HG03520 (cell line): ENCODE measurements around the gene DENND5A.
"Not testable (repeated sequence)": the region's sequence is repeated elsewhere in the genome, so short reads cannot be mapped to it uniquely, and the experiment has no call there.

Experiments
- ATAC-seq: cut with Tn5 transposase; IDR thresholded peaks from one replicate; pipeline ENCODE4 v1.9.1; 2021; ENCODE audit warnings: mild to moderate bottlenecking, moderate library complexity; ENCODE audit not compliant: unreplicated experiment

DENND5A gene

DNA sequence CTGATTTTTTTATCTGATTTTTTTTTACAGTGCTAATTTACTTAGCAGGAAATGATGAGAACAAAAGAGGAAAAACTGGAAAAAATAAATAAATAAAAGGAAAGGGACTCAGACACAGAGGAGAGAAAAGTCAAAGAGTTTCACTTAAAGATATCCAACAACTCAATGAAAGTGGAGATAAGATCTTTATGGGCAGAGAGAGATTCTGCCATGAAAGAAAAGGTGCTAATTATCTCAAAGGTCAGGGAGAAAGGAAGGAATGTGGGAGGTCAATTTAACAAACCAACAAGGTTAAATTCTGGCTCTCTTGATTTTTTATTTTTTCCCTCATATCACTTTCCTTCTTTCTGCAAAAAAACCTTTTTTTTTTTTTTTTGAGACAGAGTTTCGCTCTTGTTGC lies 86.0 kb downstream of the DENND5A start:
- ATAC-seq = no peak

GRCh38 chr11:9178716-9179115 lies 86.4 kb downstream of the DENND5A start:
- no peak for ATAC-seq

GRCh38 chr11:9177438-9178091 lies 87.6 kb downstream of the DENND5A start:
- ATAC-seq = no peak

- ATAC-seq = no peak
Measured at GRCh38 chr11:9176550-9176949, 88.6 kb downstream of the DENND5A start.

GRCh38 chr11:9176136-9176535 lies 89.0 kb downstream of the DENND5A start:
- ATAC-seq = no peak

GRCh38 chr11:9172389-9172788 lies 92.8 kb downstream of the DENND5A start:
- ATAC-seq = no peak

DNA sequence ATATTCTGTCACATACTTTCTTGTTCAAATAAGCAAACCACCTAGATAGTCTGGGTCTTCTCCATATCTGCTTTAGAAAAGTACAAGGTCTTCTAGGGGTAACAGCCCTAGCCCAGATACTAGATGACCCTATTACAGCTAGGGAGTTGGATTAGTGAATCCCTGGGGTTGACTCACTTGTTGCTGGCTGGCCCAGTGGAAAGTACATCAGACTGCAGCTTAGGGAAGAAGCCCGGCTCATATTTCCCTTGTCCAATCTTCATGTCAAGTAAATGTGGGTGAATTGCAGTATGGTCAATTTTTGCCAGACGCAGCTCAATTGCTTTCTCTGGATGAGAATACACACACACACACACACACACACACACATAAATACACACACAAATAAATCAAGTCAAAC lies 94.7 kb downstream of the DENND5A start:
- ATAC-seq = no peak

GRCh38 chr11:9169595-9170295 lies 95.4 kb downstream of the DENND5A start:
- ATAC-seq = no peak

DNA sequence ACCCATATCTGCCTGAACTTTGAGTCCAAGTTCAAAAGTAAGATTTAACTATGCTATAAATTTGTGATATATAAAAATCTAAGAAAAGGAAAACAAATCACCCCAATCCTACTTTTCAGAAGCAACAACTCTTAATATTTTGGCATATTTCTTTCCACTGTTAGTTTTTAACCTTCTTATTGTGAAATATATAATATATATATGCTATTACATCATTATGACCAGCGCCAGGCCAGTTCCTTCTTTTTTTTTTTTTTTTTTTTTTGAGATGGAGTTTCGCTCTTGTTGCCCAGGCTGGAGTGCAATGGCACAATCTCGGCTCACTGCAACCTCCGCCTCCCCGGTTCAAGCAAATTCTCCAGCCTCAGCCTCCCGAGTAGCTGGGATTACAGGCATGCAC lies 103.2 kb downstream of the DENND5A start:
- ATAC-seq = not testable (repeated sequence)

DNA sequence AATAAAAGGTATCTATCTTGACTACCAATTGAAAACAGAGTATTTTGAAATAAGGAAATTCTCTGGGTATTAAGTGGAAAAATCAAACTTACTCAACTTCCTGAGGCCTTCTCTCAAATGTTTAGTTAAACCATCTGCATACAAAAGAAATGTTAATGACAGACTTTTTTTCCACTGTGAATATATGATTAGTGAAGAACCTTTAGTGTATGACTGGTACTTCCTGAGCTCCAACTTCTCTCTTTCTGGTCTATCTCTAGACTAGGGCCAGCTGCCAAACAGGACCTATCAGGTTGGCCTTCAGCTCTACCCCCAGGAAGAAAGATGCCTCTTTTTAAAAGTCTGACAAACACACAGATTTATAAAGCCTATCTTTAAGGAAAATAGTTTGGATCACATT lies 105.0 kb downstream of the DENND5A start:
- no peak for ATAC-seq

GRCh38 chr11:9158898-9159391 lies 106.2 kb downstream of the DENND5A start:
- ATAC-seq = no peak

DNA sequence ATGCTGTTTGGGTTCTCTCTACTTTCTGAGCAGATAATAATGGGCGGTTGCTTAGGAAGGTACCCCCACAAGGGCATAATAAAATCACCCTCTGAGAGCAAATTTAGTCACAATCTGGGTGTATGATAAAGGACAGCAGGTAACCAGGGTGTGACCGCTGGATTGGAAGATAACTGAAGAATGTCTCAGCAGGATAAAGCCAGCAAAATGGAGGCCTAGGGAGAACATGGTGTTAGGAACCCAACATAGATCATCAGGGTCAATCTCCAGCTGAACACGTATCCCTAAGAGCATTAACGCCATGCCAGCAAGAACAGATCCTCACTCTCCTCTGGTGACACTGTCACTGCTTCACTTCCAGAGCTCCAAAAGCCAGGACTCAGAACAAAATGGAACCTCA lies 109.2 kb downstream of the DENND5A start:
- no peak for ATAC-seq

- no peak for ATAC-seq
Measured at GRCh38 chr11:9153651-9154050, 111.5 kb downstream of the DENND5A start.

GRCh38 chr11:9151631-9152030 lies 113.5 kb downstream of the DENND5A start:
- no peak for ATAC-seq

GRCh38 chr11:9150926-9151325 lies 114.2 kb downstream of the DENND5A start:
- ATAC-seq = no peak

DNA sequence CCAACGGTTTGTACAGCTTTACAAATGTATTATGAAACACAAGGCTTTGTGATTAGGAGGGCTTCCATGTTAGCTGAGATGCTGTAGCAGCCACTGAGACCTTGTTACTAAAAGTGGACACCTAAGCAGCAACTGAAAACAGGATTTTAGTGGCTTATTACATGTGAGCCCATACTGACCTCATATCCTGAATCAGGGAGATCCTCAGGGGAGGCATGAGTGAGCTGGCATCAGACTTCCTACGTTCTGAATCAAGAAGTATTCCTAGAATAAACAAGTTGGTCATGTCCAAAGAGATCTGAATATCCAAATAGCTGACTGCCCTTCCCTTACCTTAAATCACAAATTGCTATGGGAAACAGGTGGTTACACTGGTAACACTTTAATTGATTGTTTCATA lies 114.6 kb downstream of the DENND5A start:
- ATAC-seq = no peak

DNA sequence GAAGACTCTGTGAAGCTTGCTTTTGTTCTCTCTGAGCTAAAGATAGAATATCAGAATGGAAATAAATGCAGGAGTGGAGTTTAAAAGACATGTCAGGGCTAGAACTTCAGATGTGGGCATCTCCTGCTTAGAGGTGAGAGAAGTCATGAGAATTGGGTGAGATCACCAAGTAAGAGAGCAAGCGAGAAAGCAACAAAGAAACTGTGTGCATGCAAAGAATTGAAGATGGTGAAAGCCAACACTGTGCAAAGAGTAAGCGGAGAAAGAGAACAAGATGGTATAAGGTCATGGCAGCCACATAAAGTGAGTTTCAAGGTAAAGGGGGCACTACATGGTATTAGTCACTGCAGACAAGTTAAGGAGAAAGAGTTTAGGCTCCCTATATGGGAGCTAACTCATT lies 116.4 kb downstream of the DENND5A start:
- ATAC-seq = no peak

GRCh38 chr11:9148035-9148434 lies 117.1 kb downstream of the DENND5A start:
- no peak for ATAC-seq

DNA sequence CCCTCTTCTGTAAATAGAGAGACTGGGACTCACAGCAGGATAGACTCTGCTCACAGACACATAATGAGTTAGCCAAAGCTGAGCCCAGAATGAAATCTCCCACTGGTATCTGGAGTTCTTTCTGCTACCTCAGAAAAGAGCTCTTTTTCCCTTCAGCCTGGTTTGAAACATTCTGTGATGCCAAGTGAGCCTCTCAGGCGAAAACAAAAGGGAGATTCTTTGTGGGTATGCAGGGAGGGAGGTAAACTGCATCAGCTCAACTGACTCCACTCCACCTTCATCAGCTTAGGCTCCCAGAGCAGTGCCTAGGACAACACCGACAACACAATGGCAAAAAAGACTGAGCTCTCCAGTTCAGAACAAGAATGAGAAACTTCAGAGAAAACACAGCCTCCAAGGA lies 118.7 kb downstream of the DENND5A start:
- ATAC-seq = no peak

- no peak for ATAC-seq
Measured at GRCh38 chr11:9145283-9145682, 119.9 kb downstream of the DENND5A start.

- ATAC-seq = no peak
Measured at GRCh38 chr11:9144828-9145227, 120.3 kb downstream of the DENND5A start.

- no peak for ATAC-seq
Measured at GRCh38 chr11:9143721-9144120, 121.4 kb downstream of the DENND5A start.

- no peak for ATAC-seq
Measured at GRCh38 chr11:9142732-9143131, 122.4 kb downstream of the DENND5A start.
